AG20443 (cell line): ENCODE results near the gene TYMP.

ENCODE experiments used
- DNase-seq: peaks from one replicate; pipeline ENCODE4 v3.0.0; 2012; ENCODE audit warnings: low spot score, mixed read lengths

Gene TYMP

GRCh38 chr22:50562523-50563412 lies 33.0 kb upstream of the TYMP start, which contains the start of gene SYCE3:
Gene SYCE3 (minus strand): TSS chr22:50562919. CDS start chr22:50556405, 6,514 bp downstream.
- peak; percentile 96 for DNase-seq

DNA sequence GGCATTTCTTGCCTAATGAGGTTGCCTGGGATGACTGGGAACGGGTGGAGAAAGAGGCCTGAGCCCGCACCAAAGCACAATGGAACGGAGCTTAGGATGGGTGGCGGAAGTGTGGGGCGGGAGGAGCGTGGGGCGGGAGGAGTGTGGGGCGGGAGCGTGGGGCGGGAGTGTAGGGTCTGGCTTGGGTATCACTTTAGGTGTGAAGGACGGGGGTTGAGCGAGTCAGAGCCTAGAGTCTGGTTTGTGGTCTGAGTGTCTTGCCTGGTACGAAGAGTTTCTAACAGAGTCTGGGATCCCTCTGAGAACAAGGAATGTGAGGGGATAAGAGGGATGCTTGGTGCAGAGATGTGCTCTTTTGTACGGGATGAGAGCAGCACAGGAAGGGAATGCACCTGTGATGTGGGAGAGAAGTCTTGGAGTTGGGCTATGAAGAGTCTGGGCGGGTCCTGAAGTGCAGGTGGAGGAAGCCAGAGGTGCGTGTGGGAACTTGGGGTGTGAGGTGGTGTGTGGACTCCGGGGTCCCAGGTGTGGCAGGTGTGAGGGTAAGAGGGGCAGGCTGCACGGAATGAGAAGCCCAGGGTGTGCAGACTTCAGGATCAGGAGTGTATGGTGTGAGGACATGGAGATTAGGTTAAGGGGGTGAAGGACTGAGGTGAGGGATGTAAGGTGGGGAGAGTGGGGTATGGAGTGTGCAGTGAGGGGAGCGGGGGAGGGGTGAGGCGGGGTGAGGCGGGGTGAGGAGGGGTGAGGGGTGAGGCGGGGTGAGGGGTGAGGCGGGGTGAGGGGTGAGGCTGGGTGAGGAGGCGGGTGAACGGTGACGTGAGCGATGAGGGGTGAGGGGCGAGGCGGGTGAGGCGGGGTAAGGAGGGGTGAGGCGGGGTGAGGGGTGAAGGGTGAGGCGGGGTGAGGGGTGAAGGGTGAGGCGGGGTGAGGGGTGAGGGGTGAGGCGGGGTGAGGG lies 31.9 kb upstream of the TYMP start:
- no peak for DNase-seq

- DNase-seq, result no peak
Observed at GRCh38 chr22:50560034-50560433, 30.2 kb upstream of the TYMP start.

- DNase-seq, result no peak
Observed at GRCh38 chr22:50556703-50557102, 26.9 kb upstream of the TYMP start.

DNA sequence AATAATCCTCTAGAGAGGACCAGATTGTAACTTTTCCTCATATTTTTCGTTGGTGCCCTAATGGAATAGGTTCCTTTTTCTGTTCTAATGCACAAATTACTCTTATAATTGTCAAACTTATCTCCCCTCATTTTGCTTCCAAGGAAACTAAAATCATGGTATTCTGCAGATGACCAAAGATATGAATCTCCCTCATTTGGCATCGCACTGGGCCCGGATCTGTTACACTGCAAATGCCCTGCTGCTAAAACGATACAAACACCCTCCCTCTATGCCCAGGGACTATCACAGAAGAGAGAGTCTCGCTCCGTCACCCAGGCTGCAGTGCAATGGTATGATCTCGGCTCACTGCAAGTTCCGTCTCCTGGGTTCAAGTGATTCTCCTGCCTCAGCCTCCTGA lies 23.5 kb upstream of the TYMP start:
- DNase-seq, result no peak

- DNase-seq, result no peak
Observed at GRCh38 chr22:50551160-50551752, 21.4 kb upstream of the TYMP start.

DNA sequence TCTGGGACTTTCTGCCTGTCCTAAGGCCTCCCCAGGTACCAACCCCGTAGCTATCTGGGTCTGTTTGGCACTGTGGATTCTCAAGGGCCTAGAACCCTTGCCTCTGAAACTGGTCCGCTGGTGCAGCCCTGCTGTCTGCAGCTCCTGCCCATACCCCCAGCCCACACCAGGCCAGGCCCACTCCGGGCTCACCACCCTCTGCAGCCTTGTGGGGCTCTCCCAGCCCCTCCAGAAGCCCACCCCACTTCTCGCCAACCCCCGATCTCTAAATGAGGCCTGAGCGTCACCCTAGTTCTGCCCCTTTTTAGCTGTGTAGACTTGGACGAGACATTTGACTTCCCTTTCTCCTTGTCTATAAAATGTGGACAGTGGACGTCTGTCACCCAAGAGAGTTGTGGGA lies 20.6 kb upstream of the TYMP start:
- no peak for DNase-seq

- DNase-seq, result peak; percentile 4
Observed at GRCh38 chr22:50548921-50549790, 19.3 kb upstream of the TYMP start.

DNA sequence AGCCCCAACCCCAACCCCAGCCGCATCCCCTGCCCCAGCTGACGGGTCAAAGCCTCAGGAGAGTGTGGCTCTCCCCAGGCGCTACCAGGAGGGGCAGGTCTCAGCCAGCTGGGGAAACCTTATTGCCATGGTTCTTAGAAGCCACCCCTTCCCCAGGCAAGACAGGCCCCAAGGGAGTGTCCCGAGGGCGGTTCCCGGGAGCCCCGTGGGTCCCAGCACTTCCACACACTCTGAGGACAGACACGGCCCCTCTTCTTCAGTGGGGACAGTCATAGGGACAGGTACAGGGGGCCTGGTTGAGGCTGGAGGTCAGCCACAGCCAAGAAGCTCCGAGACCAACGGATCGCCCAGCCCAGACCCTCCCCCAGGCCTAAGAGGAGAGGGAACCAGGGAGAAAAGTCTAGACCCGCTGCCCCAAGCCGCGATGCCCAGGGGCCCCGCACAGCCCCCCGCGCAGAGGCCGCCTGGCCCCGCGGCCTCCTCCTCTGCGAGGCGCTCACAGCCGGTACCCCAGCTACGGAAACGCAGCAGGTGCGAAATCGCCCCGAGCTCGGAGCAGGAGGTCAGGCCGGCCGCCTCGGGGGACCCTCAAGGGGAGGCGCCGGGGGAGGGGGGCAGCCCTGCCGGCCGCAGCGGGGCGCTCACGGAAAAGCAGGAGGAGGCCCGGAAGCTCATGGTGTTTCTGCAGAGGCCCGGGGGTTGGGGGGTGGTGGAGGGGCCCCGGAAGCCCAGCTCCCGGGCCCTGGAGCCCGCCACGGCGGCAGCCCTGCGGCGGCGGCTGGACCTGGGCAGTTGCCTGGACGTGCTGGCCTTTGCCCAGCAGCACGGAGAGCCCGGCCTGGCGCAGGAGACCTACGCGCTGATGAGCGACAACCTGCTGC lies 18.5 kb upstream of the TYMP start:
- DNase-seq, result peak; percentile 49

GRCh38 chr22:50547263-50547985 lies 17.6 kb upstream of the TYMP start:
- DNase-seq, result peak; percentile 29

DNA sequence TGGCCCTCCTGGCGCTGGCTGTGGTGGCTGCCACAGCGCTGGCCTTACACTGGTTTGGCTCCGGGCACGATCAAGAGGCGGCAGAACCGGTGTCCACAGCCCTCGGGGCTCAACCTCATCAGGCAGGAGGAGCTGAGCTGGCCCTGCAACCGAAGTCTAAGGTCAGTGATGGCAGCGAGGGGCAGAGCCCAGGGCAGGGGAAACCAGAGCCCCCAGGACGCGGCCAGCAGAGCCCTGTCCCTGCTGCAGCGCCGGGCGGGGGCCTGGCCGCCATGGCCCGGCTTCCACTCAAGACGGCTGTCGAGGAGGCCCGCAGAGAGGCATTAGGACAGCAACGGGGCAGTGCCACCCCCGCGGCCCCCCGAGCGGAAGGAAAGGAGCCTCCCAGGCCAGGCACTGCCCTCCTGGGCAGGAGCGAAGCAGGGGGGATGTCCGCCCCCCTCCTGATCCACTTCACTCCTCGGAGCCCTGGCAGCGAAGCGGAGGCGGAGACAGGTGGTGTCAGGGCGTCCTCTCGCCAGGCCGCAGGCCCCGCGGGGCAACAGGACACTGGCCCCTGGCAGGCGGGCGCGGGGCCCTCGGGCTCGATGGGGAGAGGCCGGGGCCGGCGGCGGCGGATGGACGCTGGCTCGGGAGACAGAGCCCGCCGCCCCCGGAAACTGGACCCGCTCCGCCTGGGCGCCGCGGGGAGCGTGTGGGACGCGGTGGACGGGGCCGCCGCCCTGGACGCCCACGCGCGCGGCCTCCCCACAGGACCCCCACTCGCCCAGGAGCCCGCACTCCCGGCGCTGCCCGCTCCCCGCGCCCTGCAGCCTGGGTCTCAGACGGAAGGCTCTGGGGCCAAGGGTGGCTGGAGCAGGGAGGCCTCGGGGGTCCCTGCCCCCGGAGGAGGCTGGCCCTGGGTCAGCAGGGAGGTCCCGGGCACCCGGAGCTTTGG lies 16.8 kb upstream of the TYMP start:
- DNase-seq, result peak; percentile 9

GRCh38 chr22:50545522-50546325 lies 15.9 kb upstream of the TYMP start, which contains the start of gene KLHDC7B:
Gene KLHDC7B (plus strand): TSS chr22:50545899. CDS start chr22:50546244, 345 bp downstream.
- peak; percentile 35 for DNase-seq

DNA sequence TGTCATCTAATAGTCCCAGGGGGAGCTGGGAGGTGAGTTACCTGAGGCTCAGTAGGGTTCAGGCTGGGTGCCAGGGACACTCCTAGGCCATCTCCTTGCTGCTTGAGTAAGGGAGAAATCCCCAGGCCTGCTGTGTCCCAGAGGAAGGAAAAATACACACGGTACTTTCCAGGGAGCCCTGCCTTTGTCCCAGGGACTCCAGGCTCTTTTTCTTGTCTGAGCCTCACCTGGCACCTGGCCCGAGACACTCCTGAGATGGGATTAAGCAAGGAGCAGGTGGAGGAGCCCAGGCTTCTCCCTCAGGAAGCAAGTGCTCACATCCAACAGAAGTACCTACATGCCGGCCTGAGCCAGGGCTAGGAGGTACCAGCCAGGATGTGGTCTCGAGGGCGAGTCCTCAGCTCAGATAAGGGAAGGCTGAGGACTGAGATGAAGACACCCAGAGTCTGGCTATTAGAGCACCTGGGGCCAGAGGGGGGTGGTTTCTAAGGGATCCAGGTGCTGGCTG lies 15.0 kb upstream of the TYMP start:
- DNase-seq, result peak; percentile 8

GRCh38 chr22:50544078-50544745 lies 14.4 kb upstream of the TYMP start:
- peak; percentile 88 for DNase-seq

- peak; percentile 13 for DNase-seq
Observed at GRCh38 chr22:50542416-50542927, 12.7 kb upstream of the TYMP start.

DNA sequence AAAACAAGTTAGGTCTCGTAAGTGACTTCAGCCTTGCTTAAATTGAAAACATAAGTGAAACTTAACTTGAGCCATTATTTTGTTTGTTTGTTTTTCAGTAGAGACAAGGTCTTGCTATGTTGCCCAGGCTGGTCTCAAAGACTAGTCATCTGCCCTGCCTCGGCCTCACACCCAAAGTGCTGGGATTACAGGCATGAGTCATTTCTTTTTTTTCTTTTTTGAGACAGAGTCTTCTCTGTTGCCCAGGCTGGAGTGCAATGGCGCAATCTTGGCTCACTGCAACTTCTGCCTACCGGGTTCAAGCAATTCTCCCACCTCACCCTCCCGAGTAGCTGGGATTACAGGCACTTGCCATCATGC lies 11.8 kb upstream of the TYMP start:
- DNase-seq, result peak; percentile 79
